Ishikawa (cell line): ENCODE results near the gene CFAP53.

Source experiments
- CEBPB ChIP-seq: IDR thresholded peaks from 2 replicates; pipeline ENCODE4 v1.6.1; 2012
- CREB1 ChIP-seq: IDR thresholded peaks from 2 replicates; pipeline ENCODE4 v1.6.1; 2012; ENCODE audit warnings: low read depth
- EGR1 ChIP-seq: IDR thresholded peaks from 2 replicates; pipeline ENCODE4 v1.6.1; 2012
- EP300 ChIP-seq: IDR thresholded peaks from 2 replicates; pipeline ENCODE4 v1.6.1; 2012; ENCODE audit warnings: borderline replicate concordance
- FOXM1 ChIP-seq: IDR thresholded peaks from 2 replicates; pipeline ENCODE4 v1.6.1; 2012; ENCODE audit warnings: low read depth, borderline replicate concordance
- MAX ChIP-seq: IDR thresholded peaks from 2 replicates; pipeline ENCODE4 v1.6.1; 2012
- NFIC ChIP-seq: IDR thresholded peaks from 2 replicates; pipeline ENCODE4 v1.6.1; 2012
- RAD21 ChIP-seq: IDR thresholded peaks from 2 replicates; pipeline ENCODE4 v1.6.1; 2012; ENCODE audit warnings: low read depth
- TAF1 ChIP-seq: IDR thresholded peaks from 2 replicates; pipeline ENCODE4 v1.6.1; 2012; ENCODE audit warnings: low read depth, mild to moderate bottlenecking
- TCF12 ChIP-seq: IDR thresholded peaks from 2 replicates; pipeline ENCODE4 v1.6.1; 2012; ENCODE audit warnings: low read depth
- TEAD4 ChIP-seq: IDR thresholded peaks from 2 replicates; pipeline ENCODE4 v1.6.1; 2012
- YY1 ChIP-seq: IDR thresholded peaks from 2 replicates; pipeline ENCODE4 v1.6.1; 2012; ENCODE audit warnings: low read depth
- ZBTB7A ChIP-seq: IDR thresholded peaks from 2 replicates; pipeline ENCODE4 v1.6.1; 2012; ENCODE audit warnings: low read depth
- TF ChIP-seq, protein P1 (sequence below): IDR thresholded peaks from 2 replicates; pipeline ENCODE4 v1.6.1; 2012; ENCODE audit warnings: low read depth, mild to moderate bottlenecking
- TF ChIP-seq, protein P2 (sequence below): IDR thresholded peaks from 2 replicates; pipeline ENCODE4 v1.6.1; 2012

CFAP53 gene

GRCh38 chr18:50190926-50191325 is 75.4 kb downstream of the CFAP53 start:
- TF ChIP-seq, protein P1, sequence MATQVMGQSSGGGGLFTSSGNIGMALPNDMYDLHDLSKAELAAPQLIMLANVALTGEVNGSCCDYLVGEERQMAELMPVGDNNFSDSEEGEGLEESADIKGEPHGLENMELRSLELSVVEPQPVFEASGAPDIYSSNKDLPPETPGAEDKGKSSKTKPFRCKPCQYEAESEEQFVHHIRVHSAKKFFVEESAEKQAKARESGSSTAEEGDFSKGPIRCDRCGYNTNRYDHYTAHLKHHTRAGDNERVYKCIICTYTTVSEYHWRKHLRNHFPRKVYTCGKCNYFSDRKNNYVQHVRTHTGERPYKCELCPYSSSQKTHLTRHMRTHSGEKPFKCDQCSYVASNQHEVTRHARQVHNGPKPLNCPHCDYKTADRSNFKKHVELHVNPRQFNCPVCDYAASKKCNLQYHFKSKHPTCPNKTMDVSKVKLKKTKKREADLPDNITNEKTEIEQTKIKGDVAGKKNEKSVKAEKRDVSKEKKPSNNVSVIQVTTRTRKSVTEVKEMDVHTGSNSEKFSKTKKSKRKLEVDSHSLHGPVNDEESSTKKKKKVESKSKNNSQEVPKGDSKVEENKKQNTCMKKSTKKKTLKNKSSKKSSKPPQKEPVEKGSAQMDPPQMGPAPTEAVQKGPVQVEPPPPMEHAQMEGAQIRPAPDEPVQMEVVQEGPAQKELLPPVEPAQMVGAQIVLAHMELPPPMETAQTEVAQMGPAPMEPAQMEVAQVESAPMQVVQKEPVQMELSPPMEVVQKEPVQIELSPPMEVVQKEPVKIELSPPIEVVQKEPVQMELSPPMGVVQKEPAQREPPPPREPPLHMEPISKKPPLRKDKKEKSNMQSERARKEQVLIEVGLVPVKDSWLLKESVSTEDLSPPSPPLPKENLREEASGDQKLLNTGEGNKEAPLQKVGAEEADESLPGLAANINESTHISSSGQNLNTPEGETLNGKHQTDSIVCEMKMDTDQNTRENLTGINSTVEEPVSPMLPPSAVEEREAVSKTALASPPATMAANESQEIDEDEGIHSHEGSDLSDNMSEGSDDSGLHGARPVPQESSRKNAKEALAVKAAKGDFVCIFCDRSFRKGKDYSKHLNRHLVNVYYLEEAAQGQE: no peak
- TF ChIP-seq TAF1 (no peak), YY1 (no peak), FOXM1 (no peak), ZBTB7A (no peak), NFIC (no peak)
- TF ChIP-seq, protein P2, sequence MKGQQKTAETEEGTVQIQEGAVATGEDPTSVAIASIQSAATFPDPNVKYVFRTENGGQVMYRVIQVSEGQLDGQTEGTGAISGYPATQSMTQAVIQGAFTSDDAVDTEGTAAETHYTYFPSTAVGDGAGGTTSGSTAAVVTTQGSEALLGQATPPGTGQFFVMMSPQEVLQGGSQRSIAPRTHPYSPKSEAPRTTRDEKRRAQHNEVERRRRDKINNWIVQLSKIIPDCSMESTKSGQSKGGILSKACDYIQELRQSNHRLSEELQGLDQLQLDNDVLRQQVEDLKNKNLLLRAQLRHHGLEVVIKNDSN: no peak

DNA sequence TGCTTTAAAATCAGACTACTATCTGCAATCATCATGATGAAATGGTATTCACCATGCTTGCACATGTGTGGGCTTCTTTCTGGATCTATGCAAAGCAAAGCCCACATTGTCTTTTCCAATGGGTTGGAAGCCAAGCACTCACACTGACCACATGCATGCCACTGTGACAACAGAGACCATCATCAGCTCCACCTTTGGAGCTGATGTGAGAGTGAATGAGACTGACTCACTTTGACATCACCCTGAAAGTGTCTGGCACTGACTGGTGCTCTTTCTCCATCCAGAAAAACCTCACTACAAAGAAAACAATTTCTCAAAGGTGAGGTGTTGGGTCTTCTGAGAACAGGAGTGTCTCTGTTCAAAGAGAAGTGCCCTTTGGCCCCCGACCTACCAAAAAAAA is 76.1 kb downstream of the CFAP53 start:
- TF ChIP-seq FOXM1: no peak
- no peak for TF ChIP-seq EP300
- TF ChIP-seq, protein P1: no peak
- TF ChIP-seq YY1: no peak
- TF ChIP-seq, protein P2: no peak
- no peak for TF ChIP-seq CREB1
- no peak for TF ChIP-seq TEAD4
- TF ChIP-seq RAD21: no peak
- no peak for TF ChIP-seq TCF12
- no peak for TF ChIP-seq EGR1
- TF ChIP-seq ZBTB7A: no peak

GRCh38 chr18:50189160-50189559 is 77.1 kb downstream of the CFAP53 start:
- TF ChIP-seq YY1 (no peak), EGR1 (no peak)

GRCh38 chr18:50188652-50189051 is 77.6 kb downstream of the CFAP53 start:
- TF ChIP-seq CEBPB (no peak), TAF1 (no peak), TEAD4 (no peak), ZBTB7A (no peak), EP300 (no peak), EGR1 (no peak), MAX (no peak)
- TF ChIP-seq, protein P1: no peak

DNA sequence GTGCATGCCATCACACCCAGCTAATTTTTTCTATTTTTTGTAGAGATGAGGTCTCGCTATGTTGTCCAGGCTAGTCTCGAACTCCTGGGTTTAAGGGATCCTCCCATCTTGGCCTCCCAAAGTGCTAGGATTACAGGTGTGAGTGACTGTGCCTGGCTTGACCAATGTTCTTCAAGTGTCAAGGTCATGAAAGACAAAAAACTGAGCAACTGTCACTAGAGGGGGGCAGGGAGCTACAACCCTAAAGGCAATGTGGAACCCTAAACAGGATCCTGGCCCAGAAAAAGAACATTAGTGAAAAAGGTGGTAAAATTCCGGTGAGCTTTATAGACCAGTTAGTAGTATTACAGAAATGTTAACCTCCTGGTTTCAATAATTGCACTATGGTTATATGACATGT is 78.6 kb downstream of the CFAP53 start:
- TF ChIP-seq RAD21: no peak
- no peak for TF ChIP-seq ZBTB7A
- no peak for TF ChIP-seq CREB1
- TF ChIP-seq NFIC: no peak
- TF ChIP-seq TCF12: no peak
- TF ChIP-seq TEAD4: no peak
- TF ChIP-seq MAX: no peak
- no peak for TF ChIP-seq CEBPB
- TF ChIP-seq, protein P1: no peak
- TF ChIP-seq YY1: no peak
- TF ChIP-seq EP300: no peak
- TF ChIP-seq FOXM1: no peak
- no peak for TF ChIP-seq EGR1
- TF ChIP-seq, protein P2: no peak
- no peak for TF ChIP-seq TAF1
